GM12865 (cell line): ENCODE data around the gene CTDP1.
"Not testable (repeated sequence)": the region's sequence is repeated elsewhere in the genome, so short reads cannot be mapped to it uniquely, and the experiment has no call there.

Experiments used
- DNase-seq: peaks from one replicate; pipeline ENCODE4 v3.0.0; 2010; ENCODE audit warnings: low read depth
- H3K4me3 ChIP-seq: 2 replicates; pipeline ENCODE4 v1.5.1; 2011; ENCODE audit warnings: mild to moderate bottlenecking, low read depth, low read length, control low read depth
- TF ChIP-seq, protein P1 (sequence below): IDR thresholded peaks from 2 replicates; pipeline ENCODE4 v1.5.1; 2011; ENCODE audit warnings: low read length, control low read depth, low read depth, inconsistent platforms; ENCODE audit not compliant: insufficient read depth; ENCODE audit errors: missing control alignments

The CTDP1 gene

GRCh38 chr18:79687806-79688205 is 8.2 kb downstream of the CTDP1 start:
- H3K4me3 ChIP-seq = no peak overlapping the region
- TF ChIP-seq, protein P1, sequence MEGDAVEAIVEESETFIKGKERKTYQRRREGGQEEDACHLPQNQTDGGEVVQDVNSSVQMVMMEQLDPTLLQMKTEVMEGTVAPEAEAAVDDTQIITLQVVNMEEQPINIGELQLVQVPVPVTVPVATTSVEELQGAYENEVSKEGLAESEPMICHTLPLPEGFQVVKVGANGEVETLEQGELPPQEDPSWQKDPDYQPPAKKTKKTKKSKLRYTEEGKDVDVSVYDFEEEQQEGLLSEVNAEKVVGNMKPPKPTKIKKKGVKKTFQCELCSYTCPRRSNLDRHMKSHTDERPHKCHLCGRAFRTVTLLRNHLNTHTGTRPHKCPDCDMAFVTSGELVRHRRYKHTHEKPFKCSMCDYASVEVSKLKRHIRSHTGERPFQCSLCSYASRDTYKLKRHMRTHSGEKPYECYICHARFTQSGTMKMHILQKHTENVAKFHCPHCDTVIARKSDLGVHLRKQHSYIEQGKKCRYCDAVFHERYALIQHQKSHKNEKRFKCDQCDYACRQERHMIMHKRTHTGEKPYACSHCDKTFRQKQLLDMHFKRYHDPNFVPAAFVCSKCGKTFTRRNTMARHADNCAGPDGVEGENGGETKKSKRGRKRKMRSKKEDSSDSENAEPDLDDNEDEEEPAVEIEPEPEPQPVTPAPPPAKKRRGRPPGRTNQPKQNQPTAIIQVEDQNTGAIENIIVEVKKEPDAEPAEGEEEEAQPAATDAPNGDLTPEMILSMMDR = no peak
- no peak for DNase-seq

DNA sequence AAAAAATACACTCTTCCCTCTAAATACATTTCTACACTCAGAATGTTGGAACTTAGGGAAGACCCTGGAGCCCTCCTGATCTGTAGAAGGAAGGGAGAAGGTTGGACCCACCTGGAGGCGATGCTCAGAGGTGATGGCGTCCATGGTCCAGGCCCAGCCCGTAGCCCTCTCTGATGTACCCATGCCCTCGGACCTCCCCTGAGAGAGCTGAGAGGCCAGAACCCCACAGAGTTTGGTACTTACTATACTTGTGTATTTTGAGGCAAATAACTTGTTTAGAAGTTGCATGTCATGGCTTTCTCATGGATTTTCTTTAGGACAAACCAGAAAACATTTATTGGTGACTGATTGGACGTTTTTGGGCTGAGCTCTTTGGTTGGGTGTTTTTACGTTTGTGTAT is 10.5 kb downstream of the CTDP1 start:
- no peak for DNase-seq
- TF ChIP-seq, protein P1 = no peak

DNA sequence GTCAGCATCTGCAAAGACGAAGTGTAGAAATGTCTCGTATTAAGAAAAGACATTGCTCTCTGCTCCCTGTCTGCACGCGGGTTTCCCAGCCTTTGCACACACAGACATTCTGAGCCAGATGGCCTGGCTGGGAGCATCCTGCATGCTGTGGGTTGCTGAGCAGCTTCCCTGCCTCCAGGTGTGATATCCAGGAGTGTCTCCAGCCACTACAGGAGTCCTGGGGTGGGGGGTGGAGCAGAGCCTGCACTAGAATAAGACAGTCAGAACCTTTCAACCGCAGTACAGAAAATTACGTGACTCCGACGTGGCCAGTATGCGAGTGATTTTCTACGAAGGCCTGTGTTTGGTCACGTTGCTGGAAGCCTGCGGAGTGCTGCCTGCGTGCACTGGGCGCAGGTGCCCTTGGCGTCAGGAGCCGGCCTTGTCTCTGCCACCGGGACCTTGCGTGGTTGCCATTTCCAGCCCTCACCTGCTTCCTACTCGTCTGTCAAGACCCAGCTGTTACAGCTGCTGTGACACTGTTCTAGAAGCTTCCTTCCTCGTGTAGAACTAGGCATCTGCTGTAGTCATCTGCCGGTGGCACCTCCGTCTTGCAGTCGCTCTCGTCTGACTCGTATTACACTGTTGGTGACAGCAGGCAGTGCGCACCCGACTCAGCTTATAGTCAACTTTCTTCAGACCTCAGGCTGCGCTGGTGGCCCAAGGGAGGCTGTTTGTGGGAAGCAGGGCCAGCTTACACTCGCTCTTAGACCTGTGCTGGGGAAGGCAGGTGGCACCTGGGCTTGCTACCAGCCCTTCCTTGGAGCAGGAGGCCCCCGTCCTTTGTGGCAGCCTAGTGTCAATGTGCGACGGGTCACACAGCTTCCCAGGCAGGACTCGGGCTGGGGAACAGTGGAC is 11.2 kb downstream of the CTDP1 start:
- TF ChIP-seq, protein P1 = no peak
- H3K4me3 ChIP-seq = no peak overlapping the region
- no peak for DNase-seq

More for the DNA sequence above, 10.5 kb downstream of the CTDP1 start:
- no peak overlapping the region for H3K4me3 ChIP-seq

GRCh38 chr18:79692056-79692455 is 12.5 kb downstream of the CTDP1 start:
- TF ChIP-seq, protein P1 = no peak
- no peak overlapping the region for H3K4me3 ChIP-seq
- DNase-seq = no peak

DNA sequence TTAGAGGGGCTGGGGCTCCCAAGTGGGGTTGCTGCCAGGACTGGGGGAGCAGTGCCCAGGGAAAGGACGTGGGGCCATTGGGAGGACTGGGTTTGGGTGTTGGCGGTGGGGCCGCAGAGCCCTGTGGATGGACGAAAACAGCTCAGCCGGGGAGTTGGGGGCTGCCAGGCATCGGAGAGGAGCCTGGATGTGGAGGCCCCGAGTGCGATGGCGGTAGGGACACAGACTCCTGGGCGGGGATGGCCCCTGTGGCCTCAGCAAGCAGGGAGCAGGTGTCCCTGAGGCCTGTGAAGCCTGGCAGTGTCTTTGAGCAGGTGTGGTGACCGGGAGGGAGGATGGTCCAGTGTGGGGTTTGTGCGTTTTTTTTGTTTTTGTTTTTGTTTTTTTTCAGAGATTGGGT is 13.3 kb downstream of the CTDP1 start:
- no peak for DNase-seq
- TF ChIP-seq, protein P1 = no peak
- no peak overlapping the region for H3K4me3 ChIP-seq

DNA sequence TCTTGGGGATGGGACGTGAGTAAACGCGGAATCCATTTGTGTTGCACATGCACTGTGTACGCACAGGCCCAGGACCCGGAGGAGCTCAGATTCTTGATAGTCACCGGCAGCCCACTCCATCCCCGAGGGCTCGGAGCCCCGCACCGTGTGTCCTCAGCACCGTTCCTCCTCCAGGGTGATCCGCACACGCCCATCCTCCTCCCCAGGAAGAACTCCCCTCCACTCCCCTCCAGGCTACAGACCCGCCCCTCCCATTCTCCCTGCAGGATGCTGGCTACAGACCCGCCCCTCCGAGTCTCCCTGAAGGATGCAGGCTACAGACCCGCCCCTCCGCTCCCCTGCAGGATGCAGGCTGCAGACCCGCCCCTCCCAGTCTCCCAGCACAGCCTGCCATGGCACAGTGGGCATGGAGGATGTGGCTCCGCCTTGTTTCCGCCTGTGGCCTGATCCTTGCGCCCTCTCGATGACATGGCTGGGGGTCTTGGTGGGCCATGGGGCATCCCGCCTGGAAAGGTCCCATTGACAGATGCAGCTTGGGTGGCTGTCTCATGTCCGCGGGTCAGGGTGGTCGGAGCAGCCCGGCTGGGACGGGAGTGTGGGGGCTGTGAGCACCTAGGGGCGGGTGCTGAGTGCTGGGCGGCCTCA is 14.1 kb downstream of the CTDP1 start:
- TF ChIP-seq, protein P1 = no peak
- no peak overlapping the region for H3K4me3 ChIP-seq
- no peak for DNase-seq

DNA sequence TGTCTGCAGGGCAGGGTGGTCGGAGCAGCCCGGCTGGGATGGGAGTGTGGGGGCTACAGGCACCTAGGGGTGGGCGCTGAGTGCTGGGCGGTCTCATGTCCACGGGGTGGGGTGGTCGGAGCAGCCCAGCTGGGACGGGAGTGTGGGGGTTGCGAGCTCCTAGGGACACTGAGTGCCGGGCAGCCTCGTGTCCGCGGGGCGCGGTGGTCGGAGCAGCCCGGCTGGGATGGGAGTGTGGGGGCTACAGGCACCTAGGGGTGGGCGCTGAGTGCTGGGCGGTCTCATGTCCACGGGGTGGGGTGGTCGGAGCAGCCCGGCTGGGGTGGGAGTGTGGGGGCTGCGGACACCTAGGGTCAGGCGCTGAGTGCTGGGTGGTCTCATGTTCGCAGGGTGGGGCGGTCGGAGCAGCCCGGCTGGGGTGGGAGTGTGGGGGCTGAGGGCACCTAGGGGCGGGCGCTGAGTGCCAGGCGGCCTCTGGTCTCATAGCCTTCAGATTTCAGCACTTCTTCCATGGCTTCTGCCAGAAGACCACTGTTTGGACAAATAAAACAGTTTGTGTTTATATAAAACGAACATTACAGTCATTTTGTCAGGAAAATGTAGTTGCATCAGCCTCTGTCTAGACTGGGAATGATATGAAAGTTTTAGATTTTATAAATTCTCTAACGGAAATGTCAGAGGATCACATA is 14.7 kb downstream of the CTDP1 start:
- not testable (repeated sequence) for DNase-seq, H3K4me3 ChIP-seq
